GM18873 (cell line): ENCODE data around the gene GNG8.

Source experiments
- ATAC-seq: cut with Tn5 transposase; IDR thresholded peaks from one replicate; pipeline ENCODE4 v1.9.1; 2021; ENCODE audit warnings: mild to moderate bottlenecking, moderate library complexity, moderate number of reproducible peaks; ENCODE audit not compliant: unreplicated experiment, low FRiP score

The GNG8 gene

GRCh38 chr19:46635920-46636761, at the start of gene GNG8:
TSS of gene GNG8 (minus strand) at chr19:46636202. CDS start at chr19:46634682, 1,520 bp downstream.
- no peak for ATAC-seq

- no peak for ATAC-seq
These were observed 49.2 kb upstream of the GNG8 start for GRCh38 chr19:46685189-46685588.

- no peak for ATAC-seq
These were observed 42.2 kb upstream of the GNG8 start for GRCh38 chr19:46678110-46678732.

- ATAC-seq, result no peak
These were observed 38.6 kb upstream of the GNG8 start for GRCh38 chr19:46674416-46675178.

- no peak for ATAC-seq
These were observed 34.8 kb upstream of the GNG8 start for GRCh38 chr19:46670813-46671212.

GRCh38 chr19:46668662-46669061, 32.7 kb upstream of the GNG8 start:
- no peak for ATAC-seq

- no peak for ATAC-seq
These were observed 29.1 kb upstream of the GNG8 start for GRCh38 chr19:46665072-46665471.

- no peak for ATAC-seq
These were observed 26.0 kb upstream of the GNG8 start for GRCh38 chr19:46661735-46662592.

- ATAC-seq, result peak; percentile 89
These were observed 25.2 kb upstream of the GNG8 start, which contains the start of gene DACT3 for GRCh38 chr19:46661020-46661731. TSS of gene DACT3 (minus strand) at chr19:46661182. CDS start at chr19:46661064, 118 bp downstream.

- peak; percentile 4 for ATAC-seq
These were observed 24.6 kb upstream of the GNG8 start for GRCh38 chr19:46660551-46661019.

GRCh38 chr19:46660008-46660517, 24.1 kb upstream of the GNG8 start:
- ATAC-seq, result no peak

- no peak for ATAC-seq
These were observed 23.4 kb upstream of the GNG8 start for GRCh38 chr19:46659151-46660007.

GRCh38 chr19:46656541-46656940, 20.5 kb upstream of the GNG8 start:
- no peak for ATAC-seq

GRCh38 chr19:46654621-46655152, 18.7 kb upstream of the GNG8 start:
- no peak for ATAC-seq

- no peak for ATAC-seq
These were observed 14.4 kb upstream of the GNG8 start for GRCh38 chr19:46650445-46650844.

GRCh38 chr19:46648961-46649960, 13.3 kb upstream of the GNG8 start:
- no peak for ATAC-seq
